GM10248 (cell line): ENCODE measurements around the gene ZNF521.

Source experiments
- CTCF ChIA-PET: fragments of 300-600 bp; sonication (Branson Sonifier 250); formaldehyde crosslinking; extraction: SDS; loops from one replicate; lab custom pipeline; 2021; ENCODE audit warnings: antibody characterized with exemption; lab: Yijun Ruan, JAX
- POLR2A ChIA-PET: fragments of 350-650 bp; sonication (Branson Sonifier 250); formaldehyde crosslinking; extraction: SDS; loops from one replicate; lab custom pipeline; 2020; ENCODE audit warnings: antibody characterized with exemption; lab: Yijun Ruan, JAX
- DNase-seq: peaks from one replicate; pipeline ENCODE4 v3.0.0; 2012; ENCODE audit errors: extremely low spot score
- TF ChIP-seq, protein P1 (sequence below): IDR thresholded peaks from 2 replicates; pipeline ENCODE4 v1.5.1; 2012; ENCODE audit warnings: mild to moderate bottlenecking, low read depth; ENCODE audit errors: extremely low read depth, missing control alignments, control extremely low read depth

The ZNF521 gene

DNA sequence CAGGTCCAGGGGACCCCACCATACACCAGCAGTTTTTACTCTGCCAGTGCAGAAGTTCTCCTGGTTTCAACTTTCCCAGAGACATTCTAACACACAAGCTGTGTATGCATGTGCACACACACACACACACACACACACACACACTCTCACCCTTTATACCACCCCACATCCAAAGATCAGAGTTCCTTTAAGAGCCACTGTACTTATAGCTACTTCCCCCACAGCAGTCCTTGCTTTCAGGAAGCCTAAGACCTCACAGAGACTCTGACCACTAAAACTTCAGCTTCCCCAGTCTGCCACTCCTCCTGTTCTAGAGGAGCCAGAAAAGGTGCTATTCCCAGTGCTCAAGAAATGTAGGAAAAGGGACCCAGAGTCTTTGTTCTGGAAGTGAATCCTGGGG lies 107.8 kb downstream of the ZNF521 start:
- ChIA-PET POLR2A (no interaction called here), CTCF (interaction anchor here (2.3 kb wide), 1 partner anchor 14 kb away, joined by 7 read pairs; no protein-coding TSS in a partner anchor)
- no peak for DNase-seq
- TF ChIP-seq, protein P1, sequence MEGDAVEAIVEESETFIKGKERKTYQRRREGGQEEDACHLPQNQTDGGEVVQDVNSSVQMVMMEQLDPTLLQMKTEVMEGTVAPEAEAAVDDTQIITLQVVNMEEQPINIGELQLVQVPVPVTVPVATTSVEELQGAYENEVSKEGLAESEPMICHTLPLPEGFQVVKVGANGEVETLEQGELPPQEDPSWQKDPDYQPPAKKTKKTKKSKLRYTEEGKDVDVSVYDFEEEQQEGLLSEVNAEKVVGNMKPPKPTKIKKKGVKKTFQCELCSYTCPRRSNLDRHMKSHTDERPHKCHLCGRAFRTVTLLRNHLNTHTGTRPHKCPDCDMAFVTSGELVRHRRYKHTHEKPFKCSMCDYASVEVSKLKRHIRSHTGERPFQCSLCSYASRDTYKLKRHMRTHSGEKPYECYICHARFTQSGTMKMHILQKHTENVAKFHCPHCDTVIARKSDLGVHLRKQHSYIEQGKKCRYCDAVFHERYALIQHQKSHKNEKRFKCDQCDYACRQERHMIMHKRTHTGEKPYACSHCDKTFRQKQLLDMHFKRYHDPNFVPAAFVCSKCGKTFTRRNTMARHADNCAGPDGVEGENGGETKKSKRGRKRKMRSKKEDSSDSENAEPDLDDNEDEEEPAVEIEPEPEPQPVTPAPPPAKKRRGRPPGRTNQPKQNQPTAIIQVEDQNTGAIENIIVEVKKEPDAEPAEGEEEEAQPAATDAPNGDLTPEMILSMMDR: no peak

DNA sequence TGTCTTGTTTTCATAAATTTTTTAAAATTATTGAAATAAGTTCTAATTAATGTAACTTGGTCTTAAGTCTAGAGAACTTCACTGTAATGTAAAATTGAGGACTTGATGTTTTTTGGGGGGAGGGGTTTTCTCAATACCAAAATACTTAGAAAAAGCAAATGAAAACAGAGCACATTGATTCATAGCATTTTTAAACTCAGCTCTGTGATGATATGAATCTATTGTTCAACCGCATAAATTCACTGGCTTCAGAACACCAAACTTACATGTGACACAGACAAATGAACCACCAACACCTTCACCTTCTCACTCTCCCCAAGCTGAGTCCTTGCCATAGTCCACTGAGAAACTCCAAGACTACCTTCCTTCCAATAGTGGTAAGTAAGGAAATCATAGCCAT lies 108.2 kb downstream of the ZNF521 start:
- DNase-seq: no peak
- POLR2A ChIA-PET: no interaction called here
- TF ChIP-seq, protein P1: no peak
- CTCF ChIA-PET: interaction anchor here (2.3 kb wide), 1 partner anchor 15 kb away, joined by 7 read pairs; no protein-coding TSS in a partner anchor

DNA sequence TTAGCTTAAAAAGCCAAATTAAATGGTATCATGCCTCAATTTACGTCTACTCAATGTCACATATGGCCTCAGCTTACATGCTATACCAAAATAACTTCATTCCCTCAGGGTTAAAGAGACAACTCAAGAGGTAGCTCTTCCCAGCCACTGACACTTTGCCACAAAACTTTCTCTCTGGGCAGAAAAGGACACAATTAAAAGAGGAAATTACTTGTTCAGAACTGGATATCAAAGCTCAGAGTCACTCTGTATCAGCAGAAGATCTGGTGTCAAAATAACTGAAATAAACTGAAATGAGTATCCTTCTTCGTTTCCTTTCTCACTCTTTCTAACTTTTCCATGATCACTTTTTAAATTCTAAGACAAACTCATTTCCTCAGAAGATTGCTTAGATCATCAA lies 108.7 kb downstream of the ZNF521 start:
- DNase-seq: no peak
- TF ChIP-seq, protein P1: no peak
- CTCF ChIA-PET: interaction anchor here (2.3 kb wide), 1 partner anchor 15 kb away, joined by 7 read pairs; no protein-coding TSS in a partner anchor
- POLR2A ChIA-PET: no interaction called here

DNA sequence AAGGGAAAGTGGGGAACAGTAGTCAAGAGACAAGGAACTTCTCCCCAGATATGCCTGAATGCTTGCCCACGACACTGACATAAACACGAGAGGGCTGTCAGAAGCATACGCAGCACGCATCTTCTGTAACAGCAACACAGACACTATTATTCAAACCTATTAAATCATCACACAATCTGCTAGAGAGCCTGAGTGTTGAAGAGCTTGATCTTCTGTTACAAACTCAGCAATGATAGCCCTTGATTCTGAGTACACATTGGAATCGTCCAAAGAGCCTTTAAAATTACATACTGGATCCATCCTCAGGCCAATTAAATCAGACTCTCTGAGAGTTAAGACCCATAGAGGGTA lies 111.6 kb downstream of the ZNF521 start:
- ChIA-PET POLR2A (no interaction called here), CTCF (no interaction called here)
- DNase-seq: no peak
- TF ChIP-seq, protein P1: no peak

DNA sequence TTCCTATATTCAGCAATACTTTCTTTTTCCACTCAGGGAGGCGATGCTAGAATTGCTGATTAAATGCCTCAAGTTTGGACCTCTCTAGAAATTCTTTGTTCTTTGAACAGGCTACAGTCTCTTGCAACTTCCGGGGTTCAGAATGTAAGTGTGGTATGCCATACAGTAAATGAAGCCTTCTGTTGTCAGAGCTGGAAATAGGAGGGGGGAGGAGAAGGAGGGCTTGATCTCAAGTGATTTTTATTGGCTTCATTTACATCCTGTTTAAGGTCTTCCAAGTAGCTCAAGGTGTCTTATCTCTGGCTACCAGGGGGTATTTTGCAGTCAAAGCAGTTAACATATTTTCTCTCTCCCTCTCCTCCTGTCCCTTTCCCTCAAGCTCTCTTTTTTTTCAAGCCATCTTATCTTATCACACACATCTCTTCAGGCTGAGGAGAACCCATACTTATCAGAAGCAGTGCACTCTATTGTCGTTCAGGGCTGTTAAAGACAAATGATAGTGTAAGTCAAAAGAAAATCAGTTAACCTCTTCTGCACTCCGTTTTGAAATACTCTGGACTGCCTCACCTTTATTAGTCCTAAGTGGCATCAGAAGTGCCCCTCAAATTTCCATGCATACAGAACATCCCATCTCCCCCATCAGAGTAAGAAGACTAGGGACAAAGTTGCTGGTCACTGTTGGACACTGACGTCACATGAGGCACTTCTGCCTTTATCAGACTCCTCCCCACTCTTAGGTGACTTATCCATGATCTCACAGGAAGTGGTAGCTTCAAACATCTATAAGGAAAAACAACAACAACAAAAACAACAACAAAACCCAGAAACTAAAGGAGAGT lies 112.2 kb downstream of the ZNF521 start:
- ChIA-PET CTCF (interaction anchor here (0.9 to 1.1 kb wide), 2 partner anchors 15 to 20 kb away, joined by 3 to 4 read pairs; no protein-coding TSS in a partner anchor), POLR2A (no interaction called here)
- DNase-seq: no peak
- TF ChIP-seq, protein P1: no peak

DNA sequence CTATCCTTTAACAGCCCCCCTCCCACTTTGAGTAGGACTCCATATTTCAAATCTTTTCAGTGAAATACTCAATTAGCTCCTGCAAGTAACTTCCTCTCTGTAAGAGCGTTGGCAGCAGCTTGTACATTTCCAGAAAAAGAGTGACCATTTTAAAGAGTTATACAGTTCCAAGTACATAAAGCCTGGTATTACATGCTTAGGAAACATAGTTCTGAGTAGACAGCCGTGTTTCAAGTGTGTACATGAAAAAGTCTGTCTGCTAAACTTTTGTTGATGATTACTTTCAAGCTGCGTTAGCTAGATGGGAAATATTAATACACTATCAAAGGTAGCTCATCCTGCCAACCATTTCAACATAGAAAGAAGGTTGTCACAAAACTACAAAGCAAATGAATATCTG lies 112.8 kb downstream of the ZNF521 start:
- DNase-seq: no peak
- ChIA-PET CTCF (interaction anchor here (0.9 to 1.1 kb wide), 2 partner anchors 15 to 20 kb away, joined by 3 to 4 read pairs; no protein-coding TSS in a partner anchor), POLR2A (no interaction called here)
- TF ChIP-seq, protein P1: no peak
